Measurements from ENCODE around the gene ABHD16A. TPM values are rescaled to one million over a fixed set of nuclear protein-coding genes. Genes with fewer than 3 reads are reported as not detected.

Gene ABHD16A
- total RNA-seq, 4 donors from 2014 or later = 39.2 to 82.9 (median 57.5) TPM

- intact Hi-C loops (cut with DNase I; ENCODE audit: low total_unique reads) (no loop called here), in situ Hi-C loops (cut with MboI; ENCODE audit: low sequenced_read_pairs in 4 of 4) (no loop called here)
- Histone ChIP-seq H3K27me3 (no peaks in the 10 kb centered on the region), H3K4me3 (no peak overlapping the region), H3K36me3 (peaks cover 7 to 91% of the 10 kb centered on the region in 2 donors), H3K4me1 (no peaks in the 10 kb centered on the region), H3K27ac (peak overlapping the region in 1 of 4 donors; percentile 42), H3K9me3 (no peaks in the 10 kb centered on the region)
- TF ChIP-seq CTCF (IDR thresholded peaks at IDR 0.05 in 4 of 5, conservative IDR thresholded peaks at IDR 0.05 in 1 of 5) (no peak), POLR2A (IDR thresholded peaks at IDR 0.05) (no peak)
- ATAC-seq (no peak), DNase-seq (no peak)
Observed at GRCh38 chr6:31639449-31639861, 63.7 kb downstream of the ABHD16A start.

- Histone ChIP-seq H3K36me3 (peaks cover 7 to 91% of the 10 kb centered on the region in 2 donors), H3K27ac (peak overlapping the region in 1 of 4 donors; percentile 42)
- ATAC-seq = peak in 1 of 2 donors; percentile 16
Observed at GRCh38 chr6:31639043-31639442, 64.1 kb downstream of the ABHD16A start.

More at GRCh38 chr6:31639043-31639442, 64.1 kb downstream of the ABHD16A start:
- no peaks in the 10 kb centered on the region for H3K4me1 ChIP-seq
- intact Hi-C loops (cut with DNase I; ENCODE audit: low total_unique reads) = no loop called here
- no peak overlapping the region for H3K4me3 ChIP-seq
- in situ Hi-C loops (cut with MboI; ENCODE audit: low sequenced_read_pairs in 4 of 4) = no loop called here
- H3K27me3 ChIP-seq = no peaks in the 10 kb centered on the region
- H3K9me3 ChIP-seq = no peaks in the 10 kb centered on the region
- TF ChIP-seq POLR2A (IDR thresholded peaks at IDR 0.05) = no peak
- no peak for DNase-seq

Small RNA genes lying within 50 kb of the gene (microRNA-seq; reads per million reads assigned to microRNA genes)
- 1.2 to 1.7 reads per million in 2 donors for gene MIR4646 (ENCODE audit: borderline replicate concordance in 2 of 2)

Other genes with a start within 250 kb of the ABHD16A start
- 1 to 10 TPM in 1 of 4 donors, under 1 TPM in 3; 0.20 to 1.2 (median 0.50) TPM for gene MICB, start 205.2 kb downstream of the ABHD16A start, total RNA-seq
- not detected for gene MCCD1, start 174.4 kb downstream of the ABHD16A start, total RNA-seq
- gene DDX39B, start 161.3 kb downstream of the ABHD16A start, total RNA-seq = 100 to 1,000 TPM; 107 to 198 (median 144) TPM
- 1 to 10 TPM in 2 of 4 donors, under 1 TPM in 2; 0.46 to 1.8 (median 1.1) TPM for gene ATP6V1G2, start 156.7 kb downstream of the ABHD16A start, total RNA-seq
- 10 to 100 TPM; 17.6 to 21.7 (median 20.3) TPM for gene NFKBIL1, start 155.7 kb downstream of the ABHD16A start, total RNA-seq
- not detected for gene LTA, start 131.0 kb downstream of the ABHD16A start, total RNA-seq
- under 1 TPM in 2 of 4 donors, not detected in 2; 0.23 to 0.87 TPM for gene TNF, start 127.8 kb downstream of the ABHD16A start, total RNA-seq
- gene LTB, start 120.9 kb downstream of the ABHD16A start, total RNA-seq = not detected
- 10 to 100 TPM in 1 of 4 donors, 1 to 10 TPM in 2, not detected in 1; 1.6 to 22.3 (median 4.1) TPM for gene LST1, start 117.0 kb downstream of the ABHD16A start, total RNA-seq
- gene NCR3, start 110.3 kb downstream of the ABHD16A start, total RNA-seq = not detected
- gene AIF1, start 88.1 kb downstream of the ABHD16A start, total RNA-seq = 10 to 100 TPM in 1 of 4 donors, 1 to 10 TPM in 3; 4.3 to 11.0 (median 4.8) TPM
- gene PRRC2A, start 82.6 kb downstream of the ABHD16A start, total RNA-seq = 10 to 100 TPM; 38.9 to 67.7 (median 52.0) TPM
- gene BAG6, start 50.7 kb downstream of the ABHD16A start, total RNA-seq = 100 to 1,000 TPM; 305 to 509 (median 459) TPM
- gene APOM, start 47.4 kb downstream of the ABHD16A start, total RNA-seq = 1 to 10 TPM; 1.8 to 7.9 (median 2.4) TPM
- 10 to 100 TPM; 22.2 to 34.9 (median 26.8) TPM for gene C6orf47, start 42.5 kb downstream of the ABHD16A start, total RNA-seq
- 10 to 100 TPM; 17.3 to 29.8 (median 24.5) TPM for gene GPANK1, start 38.3 kb downstream of the ABHD16A start, total RNA-seq
- 100 to 1,000 TPM; 185 to 251 (median 226) TPM for gene CSNK2B, start 37.2 kb downstream of the ABHD16A start, total RNA-seq
- gene LY6G5B, start 33.3 kb downstream of the ABHD16A start, total RNA-seq = 1 to 10 TPM in 1 of 4 donors, under 1 TPM in 2, not detected in 1; 0.19 to 2.7 (median 0.60) TPM
- gene LY6G5C, start 22.3 kb downstream of the ABHD16A start, total RNA-seq = 1 to 10 TPM in 2 of 4 donors, not detected in 2; 1.3 to 3.2 TPM
- not detected for gene LY6G6F, start 3.5 kb upstream of the ABHD16A start, total RNA-seq
- not detected for gene LY6G6D, start 12.0 kb upstream of the ABHD16A start, total RNA-seq
- gene LY6G6C, start 18.4 kb upstream of the ABHD16A start, total RNA-seq = not detected
- gene MPIG6B, start 20.0 kb upstream of the ABHD16A start, total RNA-seq = not detected
- gene DDAH2, start 26.0 kb upstream of the ABHD16A start, total RNA-seq = 10 to 100 TPM; 10.6 to 24.2 (median 15.4) TPM
- 10 to 100 TPM; 20.9 to 41.3 (median 26.3) TPM for gene CLIC1, start 33.2 kb upstream of the ABHD16A start, total RNA-seq
- 1 to 10 TPM in 3 of 4 donors, under 1 TPM in 1; 0.35 to 7.8 (median 1.6) TPM for gene MSH5, start 36.7 kb upstream of the ABHD16A start, total RNA-seq
- gene SAPCD1, start 59.3 kb upstream of the ABHD16A start, total RNA-seq = not detected
- gene VWA7, start 74.0 kb upstream of the ABHD16A start, total RNA-seq = 1 to 10 TPM; 2.0 to 7.8 (median 4.7) TPM
- 100 to 1,000 TPM in 1 of 4 donors, 10 to 100 TPM in 3; 39.2 to 102 (median 67.4) TPM for gene VARS1, start 92.4 kb upstream of the ABHD16A start, total RNA-seq
- gene LSM2, start 103.6 kb upstream of the ABHD16A start, total RNA-seq = 10 to 100 TPM; 25.1 to 43.7 (median 32.9) TPM
- gene HSPA1L, start 112.0 kb upstream of the ABHD16A start, total RNA-seq = 1 to 10 TPM; 1.1 to 7.1 (median 3.5) TPM
- gene HSPA1A, start 112.2 kb upstream of the ABHD16A start, total RNA-seq = 100 to 1,000 TPM in 2 of 4 donors, 10 to 100 TPM in 2; 85.8 to 205 (median 111) TPM
- gene HSPA1B, start 124.4 kb upstream of the ABHD16A start, total RNA-seq = 100 to 1,000 TPM in 2 of 4 donors, 10 to 100 TPM in 2; 71.5 to 178 (median 112) TPM
- 10 to 100 TPM; 20.8 to 42.7 (median 38.1) TPM for gene NEU1, start 159.5 kb upstream of the ABHD16A start, total RNA-seq
- gene SLC44A4, start 175.7 kb upstream of the ABHD16A start, total RNA-seq = 1 to 10 TPM in 1 of 4 donors, not detected in 3; 1.6 TPM
- 10 to 100 TPM in 3 of 4 donors, 1 to 10 TPM in 1; 8.4 to 17.5 (median 13.0) TPM for gene EHMT2, start 194.4 kb upstream of the ABHD16A start, total RNA-seq
- gene ZBTB12, start 198.8 kb upstream of the ABHD16A start, total RNA-seq = under 1 TPM in 1 of 4 donors, not detected in 3; 0.26 TPM
- gene C2, start 224.4 kb upstream of the ABHD16A start, total RNA-seq = 1 to 10 TPM; 2.7 to 4.9 (median 3.6) TPM
- gene CFB, start 242.8 kb upstream of the ABHD16A start, total RNA-seq = 10 to 100 TPM in 1 of 4 donors, 1 to 10 TPM in 3; 1.0 to 13.8 (median 6.1) TPM